Vagina (tissue), 2 donors: ENCODE measurements around the gene GLMN. TPM values are rescaled to one million over a fixed set of nuclear protein-coding genes. Genes with fewer than 3 reads are reported as not detected.

Source experiments
- DNase-seq, 2 donors: peaks; one replicate each; pipeline ENCODE4 v3.0.0-alpha.2; 2017; ENCODE audit errors: extremely low spot score in 2 of 2
- H3K27ac ChIP-seq: fragments of 200-600 bp; sonication (generic); one replicate; pipeline ENCODE4 v1.5.1; 2019
- H3K27me3 ChIP-seq: fragments of 200-600 bp; sonication (generic); one replicate; pipeline ENCODE4 v1.5.1; 2019
- H3K36me3 ChIP-seq, 2 donors: fragments of 200-600 bp; sonication (generic); one replicate each; pipeline ENCODE4 v1.5.1; 2017 to 2019
- H3K4me1 ChIP-seq: fragments of 200-600 bp; sonication (generic); one replicate; pipeline ENCODE4 v1.5.1; 2019
- H3K4me3 ChIP-seq, 2 donors: fragments of 200-600 bp; sonication (generic); 1 replicate in 1 of 2; 2 replicates in 1 of 2; pipeline ENCODE4 v1.5.1; 2016 to 2019
- H3K9me3 ChIP-seq: fragments of 200-600 bp; sonication (generic); one replicate; pipeline ENCODE4 v1.5.1; 2019
- POLR2A ChIP-seq, 2 donors: fragments of 450-650 bp; IDR thresholded peaks; one replicate each; pipeline ENCODE4 v1.6.1; 2017; ENCODE audit warnings: antibody characterized with exemption in 2 of 2, mild to moderate bottlenecking in 2 of 2, moderate library complexity in 2 of 2
- POLR2AphosphoS5 ChIP-seq, 2 donors: sonication (generic); formaldehyde crosslinking; IDR thresholded peaks; one replicate each; pipeline ENCODE4 v1.9.0; 2017; ENCODE audit warnings: antibody characterized with exemption in 2 of 2, mild to moderate bottlenecking in 2 of 2, low read depth in 1 of 2; ENCODE audit not compliant: insufficient read depth in 1 of 2
- intact Hi-C: fragments of 100-400 bp; cut with DNase I; formaldehyde crosslinking; loops from one replicate; pipeline ENCODE4 v1.15.1; 2023
- total RNA-seq: library from RNA; depleted of rRNA; stranded (reverse); fragments of >200 nt; gene quantifications from one replicate; pipeline ENCODE4 v1.2.3, GENCODE V29; 2016
- TF ChIP-seq, protein P1 (sequence below), 3 experiments: fragments of 450-650 bp in 2 of 3; fragments of 200-600 bp in 1 of 3; sonication (generic) in 1 of 3; IDR thresholded peaks; one replicate each; pipeline ENCODE4 v1.5.1; 2017 to 2019; ENCODE audit warnings: antibody characterized with exemption in 3 of 3, mild to moderate bottlenecking in 2 of 3, moderate library complexity in 2 of 3

The GLMN gene
- total RNA-seq, 1 donor from 2014 or later = 9.3 TPM

DNA sequence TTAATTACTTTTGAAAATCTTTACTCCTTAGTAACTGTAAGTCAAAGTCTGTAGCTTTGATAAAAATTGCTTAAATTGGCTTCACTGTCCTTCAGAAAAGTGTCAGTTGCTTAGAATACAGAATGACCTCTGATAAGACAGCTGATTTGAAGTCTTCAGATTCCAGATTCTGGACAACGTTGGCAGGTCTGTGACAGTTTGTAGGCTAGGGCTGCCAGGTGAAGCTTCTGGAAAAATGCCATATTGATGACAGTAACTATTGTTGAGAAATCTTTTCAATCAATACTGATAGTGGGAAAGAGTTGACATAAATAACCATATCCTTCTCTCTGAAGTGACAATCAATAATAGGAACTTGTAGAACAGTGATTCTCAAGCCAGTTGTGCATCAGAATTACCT lies 41.4 kb upstream of the GLMN start:
- H3K4me1 ChIP-seq = no peaks in the 10 kb centered on the region
- no peak overlapping the region for H3K4me3 ChIP-seq
- no peak overlapping the region for H3K27ac ChIP-seq
- no peak for DNase-seq
- intact Hi-C loops = no loop called here
- TF ChIP-seq POLR2AphosphoS5 (IDR thresholded peaks at IDR 0.05; ENCODE audit: insufficient read depth in 1 of 2, low read depth in 1 of 2) (no peak), POLR2A (IDR thresholded peaks at IDR 0.05) (no peak)
- TF ChIP-seq, protein P1, sequence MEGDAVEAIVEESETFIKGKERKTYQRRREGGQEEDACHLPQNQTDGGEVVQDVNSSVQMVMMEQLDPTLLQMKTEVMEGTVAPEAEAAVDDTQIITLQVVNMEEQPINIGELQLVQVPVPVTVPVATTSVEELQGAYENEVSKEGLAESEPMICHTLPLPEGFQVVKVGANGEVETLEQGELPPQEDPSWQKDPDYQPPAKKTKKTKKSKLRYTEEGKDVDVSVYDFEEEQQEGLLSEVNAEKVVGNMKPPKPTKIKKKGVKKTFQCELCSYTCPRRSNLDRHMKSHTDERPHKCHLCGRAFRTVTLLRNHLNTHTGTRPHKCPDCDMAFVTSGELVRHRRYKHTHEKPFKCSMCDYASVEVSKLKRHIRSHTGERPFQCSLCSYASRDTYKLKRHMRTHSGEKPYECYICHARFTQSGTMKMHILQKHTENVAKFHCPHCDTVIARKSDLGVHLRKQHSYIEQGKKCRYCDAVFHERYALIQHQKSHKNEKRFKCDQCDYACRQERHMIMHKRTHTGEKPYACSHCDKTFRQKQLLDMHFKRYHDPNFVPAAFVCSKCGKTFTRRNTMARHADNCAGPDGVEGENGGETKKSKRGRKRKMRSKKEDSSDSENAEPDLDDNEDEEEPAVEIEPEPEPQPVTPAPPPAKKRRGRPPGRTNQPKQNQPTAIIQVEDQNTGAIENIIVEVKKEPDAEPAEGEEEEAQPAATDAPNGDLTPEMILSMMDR (IDR thresholded peaks at IDR 0.05) = no peak
- H3K27me3 ChIP-seq = no peaks in the 10 kb centered on the region
- no peaks in the 10 kb centered on the region for H3K9me3 ChIP-seq
- no peaks in the 10 kb centered on the region for H3K36me3 ChIP-seq

DNA sequence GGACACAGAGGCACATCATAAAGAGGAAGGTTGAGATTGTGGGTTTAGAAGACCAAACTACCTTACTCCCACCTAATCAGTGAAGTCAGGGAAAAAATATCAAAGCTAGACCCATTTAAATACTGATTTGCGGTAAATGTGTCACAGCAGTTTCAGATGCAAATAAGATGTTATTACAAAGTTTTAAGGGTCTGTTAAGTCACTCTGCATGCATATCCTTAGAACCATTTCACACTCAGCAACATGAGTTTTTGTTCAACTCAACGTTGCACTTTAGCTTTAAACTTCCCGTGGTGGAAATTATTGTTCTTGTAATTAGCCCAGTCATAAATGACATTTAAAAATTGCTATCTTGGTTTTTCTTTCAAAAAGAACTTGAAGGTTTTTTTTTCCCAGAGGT lies 34.9 kb upstream of the GLMN start:
- TF ChIP-seq POLR2A (IDR thresholded peaks at IDR 0.05) (no peak), POLR2AphosphoS5 (IDR thresholded peaks at IDR 0.05; ENCODE audit: insufficient read depth in 1 of 2, low read depth in 1 of 2) (no peak)
- TF ChIP-seq, protein P1 (IDR thresholded peaks at IDR 0.05) = no peak
- Histone ChIP-seq H3K4me1 (no peaks in the 10 kb centered on the region), H3K36me3 (peaks cover 0 to 17% of the 10 kb centered on the region in 2 donors), H3K27me3 (no peaks in the 10 kb centered on the region), H3K9me3 (no peaks in the 10 kb centered on the region), H3K4me3 (no peak overlapping the region), H3K27ac (no peak overlapping the region)
- intact Hi-C loops = no loop called here
- no peak for DNase-seq

- intact Hi-C loops = no loop called here
- Histone ChIP-seq H3K36me3 (peaks cover 0 to 28% of the 10 kb centered on the region in 2 donors), H3K4me3 (no peak overlapping the region), H3K9me3 (no peaks in the 10 kb centered on the region), H3K4me1 (no peaks in the 10 kb centered on the region), H3K27ac (no peak overlapping the region), H3K27me3 (no peaks in the 10 kb centered on the region)
- TF ChIP-seq POLR2AphosphoS5 (IDR thresholded peaks at IDR 0.05; ENCODE audit: insufficient read depth in 1 of 2, low read depth in 1 of 2) = no peak
- TF ChIP-seq, protein P1 (IDR thresholded peaks at IDR 0.05) = no peak
- no peak for TF ChIP-seq POLR2A (IDR thresholded peaks at IDR 0.05)
- DNase-seq = no peak
Measured at GRCh38 chr1:92329347-92330129, 30.8 kb upstream of the GLMN start.

- Histone ChIP-seq H3K27ac (no peak overlapping the region), H3K9me3 (no peaks in the 10 kb centered on the region), H3K36me3 (peaks cover 0 to 31% of the 10 kb centered on the region in 2 donors), H3K4me1 (no peaks in the 10 kb centered on the region), H3K4me3 (no peak overlapping the region), H3K27me3 (no peaks in the 10 kb centered on the region)
- TF ChIP-seq, protein P1 (IDR thresholded peaks at IDR 0.05) = no peak
- no peak for TF ChIP-seq POLR2A (IDR thresholded peaks at IDR 0.05)
- TF ChIP-seq POLR2AphosphoS5 (IDR thresholded peaks at IDR 0.05; ENCODE audit: insufficient read depth in 1 of 2, low read depth in 1 of 2) = no peak
- intact Hi-C loops = no loop called here
- no peak for DNase-seq
Measured at GRCh38 chr1:92327794-92328193, 29.0 kb upstream of the GLMN start.

DNA sequence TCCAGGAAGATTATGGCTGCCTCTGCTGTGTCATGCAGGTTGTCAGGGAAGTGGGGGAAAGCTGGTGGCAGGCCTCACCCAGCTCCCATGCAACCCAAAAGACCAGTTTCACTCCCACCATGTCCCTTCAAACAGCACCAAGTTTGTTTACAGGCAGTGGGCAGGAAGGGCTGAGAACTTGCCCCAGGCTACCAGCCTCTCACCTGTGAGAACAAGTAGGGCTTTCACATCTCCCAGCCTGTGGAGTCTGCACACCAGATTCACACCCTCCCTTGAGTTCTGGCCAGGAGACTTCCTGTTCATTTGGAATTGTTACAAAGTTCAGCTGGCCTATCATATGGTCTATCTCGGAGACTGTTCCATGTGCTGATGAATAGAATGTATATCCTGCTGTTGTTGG lies 27.9 kb upstream of the GLMN start:
- TF ChIP-seq, protein P1 (IDR thresholded peaks at IDR 0.05) = no peak
- TF ChIP-seq POLR2A (IDR thresholded peaks at IDR 0.05) (no peak), POLR2AphosphoS5 (IDR thresholded peaks at IDR 0.05; ENCODE audit: insufficient read depth in 1 of 2, low read depth in 1 of 2) (no peak)
- intact Hi-C loops = no loop called here
- H3K36me3 ChIP-seq = peaks cover 0 to 31% of the 10 kb centered on the region in 2 donors

More for the DNA sequence above, 27.9 kb upstream of the GLMN start:
- no peaks in the 10 kb centered on the region for H3K4me1 ChIP-seq
- no peak for DNase-seq
- no peak overlapping the region for H3K4me3 ChIP-seq
- no peaks in the 10 kb centered on the region for H3K27me3 ChIP-seq
- H3K27ac ChIP-seq = no peak overlapping the region
- H3K9me3 ChIP-seq = no peaks in the 10 kb centered on the region
